ENCODE data around the gene TERB2. TPM values are rescaled to one million over a fixed set of nuclear protein-coding genes. Genes with fewer than 3 reads are reported as not detected.
"Not testable (repeated sequence)": the region's sequence is repeated elsewhere in the genome, so short reads cannot be mapped to it uniquely, and the experiment has no call there.

TERB2 gene
- total RNA-seq, 1 experiment from 2014 or later, result not detected

DNA sequence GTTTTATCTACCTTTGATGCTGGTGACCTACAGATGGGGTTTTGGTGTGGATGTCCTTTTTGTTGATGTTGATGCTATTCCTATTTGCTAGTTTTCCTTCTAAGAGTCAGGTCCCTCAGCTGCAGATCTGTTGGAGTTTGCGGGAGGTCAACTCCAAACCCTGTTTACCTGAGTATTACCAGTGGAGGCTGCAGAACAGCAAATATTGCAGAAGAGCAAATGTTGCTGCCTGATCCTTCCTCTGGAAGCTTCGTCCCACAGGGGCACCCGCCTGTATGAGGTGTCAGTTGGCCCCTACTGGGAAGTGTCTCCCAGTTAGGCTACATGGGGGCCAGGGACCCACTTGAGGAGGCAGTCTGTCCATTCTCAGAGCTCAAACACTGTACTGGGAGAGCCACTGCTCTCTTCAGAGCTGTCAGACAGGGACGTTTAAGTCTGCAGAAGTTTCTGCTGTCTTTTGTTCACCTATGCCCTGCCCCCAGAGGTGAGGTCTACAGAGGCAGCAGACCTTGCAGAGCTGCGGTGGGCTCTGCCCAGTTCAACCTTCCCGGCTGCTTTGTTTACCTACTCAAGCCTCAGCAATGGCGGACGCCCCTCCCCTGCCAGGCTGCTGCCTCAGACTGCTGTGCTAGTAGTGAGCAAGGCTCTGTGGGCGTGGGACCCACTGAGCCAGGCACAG, 63.9 kb downstream of the TERB2 start:
- RAD21 ChIA-PET (ENCODE audit: low non-redundant PET in 1 of 2, low total read pairs in 2 of 2, uncharacterized antibody in 2 of 2, unreplicated experiment in 2 of 2); POLR2A ChIA-PET; BruUV-seq (replicated peaks); H3K36me3 ChIP-seq (ENCODE audit: control insufficient read depth in 1 of 2, insufficient read depth in 2 of 2, low read length in 2 of 2); H3K27ac ChIP-seq (ENCODE audit: low read depth, low read length); ATAC-seq; H3K4me3 ChIP-seq (replicated peaks in 1 of 2; ENCODE audit: low read depth in 1 of 2, low read length in 2 of 2); intact Hi-C loops (cut with micrococcal nuclease); H3K27me3 ChIP-seq (ENCODE audit: insufficient read depth, low read length); CTCF ChIA-PET; H3K9ac ChIP-seq (ENCODE audit: low read length); H2AFZ ChIP-seq (ENCODE audit: low read depth, low read length, poor library complexity, severe bottlenecking); H3K9me3 ChIP-seq (ENCODE audit: control insufficient read depth in 1 of 2, insufficient read depth in 1 of 2, low read depth in 1 of 2, low read length in 2 of 2); H3K9me2 ChIP-seq (ENCODE audit: insufficient read depth); H4K20me1 ChIP-seq (ENCODE audit: insufficient read depth); H3K4me2 ChIP-seq (ENCODE audit: low read length); DNase-seq (ENCODE audit: low read depth, low spot score): not testable (repeated sequence)
- peaks cover 22% of the 10 kb centered on the region for H3K79me2 ChIP-seq (ENCODE audit: insufficient read depth, low read length)
- H3K4me1 ChIP-seq (ENCODE audit: control insufficient read depth in 1 of 2, insufficient read depth in 2 of 2, low read length in 2 of 2), result peaks cover 4 to 20% of the 10 kb centered on the region in 2 experiments

- H3K4me2 ChIP-seq (ENCODE audit: low read length); H2AFZ ChIP-seq (ENCODE audit: low read depth, low read length, poor library complexity, severe bottlenecking); intact Hi-C loops (cut with micrococcal nuclease): not testable (repeated sequence)
These were observed 64.4 kb downstream of the TERB2 start for GRCh38 chr15:45020901-45021259.

DNA sequence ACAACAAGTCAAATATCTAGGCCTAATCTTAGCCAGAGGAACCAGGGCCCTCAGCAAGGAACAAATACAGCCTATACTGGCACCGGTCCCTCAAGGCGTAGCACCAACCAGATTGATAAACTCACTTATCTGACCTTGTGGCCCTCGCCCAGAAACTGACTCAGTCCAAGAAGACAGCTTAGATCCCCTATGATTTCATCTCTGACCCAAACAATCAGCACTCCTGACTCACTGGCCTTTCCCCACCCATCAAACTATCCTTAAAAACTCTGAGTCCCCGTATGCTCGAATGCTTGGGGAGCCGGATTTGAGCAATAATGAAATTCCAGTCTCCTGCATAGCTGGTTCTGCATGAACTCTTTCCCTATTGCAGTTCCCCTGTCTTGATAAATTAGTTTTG, 64.9 kb downstream of the TERB2 start:
- Histone ChIP-seq H4K20me1 (ENCODE audit: insufficient read depth) (no peaks in the 10 kb centered on the region), H3K4me2 (ENCODE audit: low read length) (no peak overlapping the region), H3K27ac (ENCODE audit: low read depth, low read length) (no peak overlapping the region), H3K9me3 (ENCODE audit: control insufficient read depth in 1 of 2, insufficient read depth in 1 of 2, low read depth in 1 of 2, low read length in 2 of 2) (no peaks in the 10 kb centered on the region), H3K9me2 (ENCODE audit: insufficient read depth) (no peaks in the 10 kb centered on the region), H3K27me3 (ENCODE audit: insufficient read depth, low read length) (no peaks in the 10 kb centered on the region), H3K4me3 (replicated peaks in 1 of 2; ENCODE audit: low read depth in 1 of 2, low read length in 2 of 2) (no peak overlapping the region), H3K9ac (ENCODE audit: low read length) (no peak overlapping the region), H3K36me3 (ENCODE audit: control insufficient read depth in 1 of 2, insufficient read depth in 2 of 2, low read length in 2 of 2) (no peaks in the 10 kb centered on the region; a peak in 1 of 4 replicates), H2AFZ (ENCODE audit: low read depth, low read length, poor library complexity, severe bottlenecking) (no peak overlapping the region), H3K4me1 (ENCODE audit: control insufficient read depth in 1 of 2, insufficient read depth in 2 of 2, low read length in 2 of 2) (peaks cover 4 to 20% of the 10 kb centered on the region in 2 experiments), H3K79me2 (ENCODE audit: insufficient read depth, low read length) (peaks cover 31% of the 10 kb centered on the region)
- POLR2A ChIA-PET, result no interaction called here
- TF ChIP-seq ZFX (IDR thresholded peaks at IDR 0.05), result no peak
- no peak for TF ChIP-seq TCF7L2 (IDR thresholded peaks at IDR 0.05; ENCODE audit: borderline replicate concordance, extremely low read depth, insufficient read depth, insufficient read length)
- no peak for TF ChIP-seq ZBTB33 (IDR thresholded peaks at IDR 0.05; ENCODE audit: extremely low read depth, insufficient replicate concordance, low read length)
- no peak for TF ChIP-seq RAD21 (IDR thresholded peaks at IDR 0.05; ENCODE audit: low read depth)
- TF ChIP-seq POLR2A (IDR thresholded peaks at IDR 0.05; ENCODE audit: borderline replicate concordance, extremely low read depth, insufficient read depth, insufficient read length), result no peak
- TF ChIP-seq MAX (IDR thresholded peaks at IDR 0.05), result no peak
- no peak for TF ChIP-seq SP1 (IDR thresholded peaks at IDR 0.05; ENCODE audit: low read depth)
- RAD21 ChIA-PET (ENCODE audit: low non-redundant PET in 1 of 2, low total read pairs in 2 of 2, uncharacterized antibody in 2 of 2, unreplicated experiment in 2 of 2), result no interaction called here
- intact Hi-C loops (cut with micrococcal nuclease), result no loop called here
- no TSS peak for BruUV-seq (replicated peaks)
- ATAC-seq (no peak), DNase-seq (ENCODE audit: low read depth, low spot score) (no peak)
- CTCF ChIA-PET, result no interaction called here

More at GRCh38 chr15:45020901-45021259, 64.4 kb downstream of the TERB2 start:
- H3K27ac ChIP-seq (ENCODE audit: low read depth, low read length); H3K27me3 ChIP-seq (ENCODE audit: insufficient read depth, low read length); RAD21 ChIA-PET (ENCODE audit: low non-redundant PET in 1 of 2, low total read pairs in 2 of 2, uncharacterized antibody in 2 of 2, unreplicated experiment in 2 of 2); ATAC-seq; H4K20me1 ChIP-seq (ENCODE audit: insufficient read depth); H3K4me3 ChIP-seq (replicated peaks in 1 of 2; ENCODE audit: low read depth in 1 of 2, low read length in 2 of 2); BruUV-seq (replicated peaks); H3K9ac ChIP-seq (ENCODE audit: low read length); H3K36me3 ChIP-seq (ENCODE audit: control insufficient read depth in 1 of 2, insufficient read depth in 2 of 2, low read length in 2 of 2); H3K9me3 ChIP-seq (ENCODE audit: control insufficient read depth in 1 of 2, insufficient read depth in 1 of 2, low read depth in 1 of 2, low read length in 2 of 2); POLR2A ChIA-PET; CTCF ChIA-PET; H3K9me2 ChIP-seq (ENCODE audit: insufficient read depth); DNase-seq (ENCODE audit: low read depth, low spot score): not testable (repeated sequence)
- Histone ChIP-seq H3K4me1 (ENCODE audit: control insufficient read depth in 1 of 2, insufficient read depth in 2 of 2, low read length in 2 of 2) (peaks cover 4 to 20% of the 10 kb centered on the region in 2 experiments), H3K79me2 (ENCODE audit: insufficient read depth, low read length) (peaks cover 26% of the 10 kb centered on the region)
